K562 (cell line): Measurements from ENCODE around the gene DLGAP1. TPM values are rescaled to one million over a fixed set of nuclear protein-coding genes. Genes with fewer than 3 reads are reported as not detected.

Experiments used
- ARID2 ChIP-seq: fragments of 450-650 bp; IDR thresholded peaks from 2 replicates; pipeline ENCODE4 v1.6.1; 2017; ENCODE audit warnings: antibody characterized with exemption, mild to moderate bottlenecking
- BHLHE40 ChIP-seq: IDR thresholded peaks from 2 replicates; pipeline ENCODE4 v1.6.1; 2011; ENCODE audit warnings: low read length, improper control_type of control experiment
- ETV1 ChIP-seq: fragments of 450-650 bp; conservative IDR thresholded peaks from 2 replicates; pipeline ENCODE4 v1.6.1; 2016; ENCODE audit warnings: missing genetic modification characterization, control low read depth, low read depth, missing compliant biosample characterization
- EZH2 ChIP-seq: IDR thresholded peaks from 2 replicates; pipeline ENCODE4 v1.6.1; 2012; ENCODE audit warnings: low read depth, mild to moderate bottlenecking, inconsistent platforms, low read length, borderline replicate concordance
- GMEB1 ChIP-seq: fragments of 250-450 bp; sonication (Bioruptor Pico); IDR thresholded peaks from 2 replicates; pipeline ENCODE4 v1.4.0; 2020; ENCODE audit warnings: mild to moderate bottlenecking
- GTF2E2 ChIP-seq: fragments of 200-800 bp; sonication (Bioruptor generic); IDR thresholded peaks from 2 replicates; pipeline ENCODE4 v1.6.1; 2016; ENCODE audit warnings: missing genetic modification characterization, missing compliant biosample characterization
- HDAC8 ChIP-seq: fragments of 450-650 bp; IDR thresholded peaks from 2 replicates; pipeline ENCODE4 v1.6.1; 2016; ENCODE audit warnings: mild to moderate bottlenecking, missing genetic modification characterization, moderate library complexity, missing compliant biosample characterization
- KLF10 ChIP-seq: fragments of 250-450 bp; sonication (Bioruptor Pico); IDR thresholded peaks from 2 replicates; pipeline ENCODE4 v1.6.1; 2021; ENCODE audit warnings: matching md5 sums
- KLF13 ChIP-seq: fragments of 450-650 bp; IDR thresholded peaks from 2 replicates; pipeline ENCODE4 v1.6.1; 2016; ENCODE audit warnings: missing genetic modification characterization, low read depth, mild to moderate bottlenecking, missing compliant biosample characterization, moderate library complexity, borderline replicate concordance
- MCM3 ChIP-seq: fragments of 450-650 bp; IDR thresholded peaks from 2 replicates; pipeline ENCODE4 v1.6.1; 2016
- MYNN ChIP-seq, 2 experiments: sonication (generic); formaldehyde crosslinking in 1 of 2; IDR thresholded peaks; 2 replicates each; pipeline versions ENCODE4 v1.5.0 to v1.6.1; 2016 to 2020; ENCODE audit warnings: antibody characterized with exemption in 1 of 2, missing genetic modification reagents in 1 of 2
- NEUROD1 ChIP-seq: fragments of 150-350 bp; IDR thresholded peaks from 2 replicates; pipeline ENCODE4 v1.6.1; 2014; ENCODE audit warnings: borderline replicate concordance, low read length, low read depth; ENCODE audit not compliant: partially characterized antibody
- POLR2G ChIP-seq: fragments of 200-400 bp; formaldehyde crosslinking; IDR thresholded peaks from 2 replicates; pipeline ENCODE4 v1.6.1; 2017; ENCODE audit warnings: low read depth, mild to moderate bottlenecking, antibody characterized with exemption, low read length, moderate library complexity
- POLR2H ChIP-seq: IDR thresholded peaks from 2 replicates; pipeline ENCODE4 v1.6.1; 2016; ENCODE audit warnings: missing genetic modification characterization, low read depth, mild to moderate bottlenecking, control low read depth, missing compliant biosample characterization, moderate library complexity
- RREB1 ChIP-seq: fragments of 250-450 bp; sonication (Bioruptor Pico); IDR thresholded peaks from 2 replicates; pipeline ENCODE4 v1.4.0; 2020
- SPI1 ChIP-seq: IDR thresholded peaks from 2 replicates; pipeline ENCODE4 v1.6.1; 2011; ENCODE audit warnings: low read depth, low read length, control low read depth, borderline replicate concordance
- TRIM28 ChIP-seq: fragments of 450-650 bp; IDR thresholded peaks from 2 replicates; pipeline ENCODE4 v1.6.1; 2017
- ZBTB33 ChIP-seq: sonication (generic); formaldehyde crosslinking; IDR thresholded peaks from 2 replicates; pipeline ENCODE4 v1.8.1; 2023; ENCODE audit warnings: mild to moderate bottlenecking, missing genetic modification reagents
- ZKSCAN3 ChIP-seq: fragments of 250-450 bp; sonication (Bioruptor Pico); IDR thresholded peaks from 2 replicates; pipeline ENCODE4 v1.4.0; 2020
- ZNF583 ChIP-seq: fragments of 250-450 bp; sonication (Bioruptor Pico); IDR thresholded peaks from 2 replicates; pipeline ENCODE4 v1.4.0; 2020
- polyA plus RNA-seq, 8 experiments: library from polyadenylated mRNA; depleted of rRNA in 4 of 8; stranded (reverse) in 5 of 8; unstranded in 3 of 8; fragments of >200 nt; fragmentation: Nextera tagmentation in 2 of 8; fragmentation: Illumina TruSeq in 1 of 8; extraction: Ambion mirVana in 2 of 8; extraction: Trizol in 1 of 8; gene quantifications; 2 replicates each; pipeline versions ENCODE4 v1.2.1 to v1.2.3, GENCODE V29; 2011 to 2014; ENCODE audit warnings: inconsistent platforms in 1 of 8, missing spikeins in 1 of 8
- total RNA-seq, 7 experiments: library from RNA; depleted of rRNA in 6 of 7; stranded (reverse); fragments of >200 nt in 6 of 7; fragmentation: Illumina TruSeq in 2 of 7; extraction: Trizol in 2 of 7; gene quantifications; 2 replicates each; pipeline versions ENCODE4 v1.2.1 to v1.2.3, GENCODE V29; 2011 to 2021; ENCODE audit warnings: low replicate concordance in 1 of 7

The DLGAP1 gene
- total and polyA plus RNA-seq, 9 of the 15 experiments (the other 6 are each of a cell fraction or from before 2014, with no cell fraction given), result 0.04 to 0.22 (median 0.08) TPM

- no peak for TF ChIP-seq ZBTB33
- TF ChIP-seq MCM3, result no peak
- TF ChIP-seq HDAC8 (tag), result no peak
- 0 out of 2 replicates have a peak, but pooled peaks have one; percentile 36 for TF ChIP-seq KLF13 (tag)
- TF ChIP-seq NEUROD1, result peak; percentile 58
- TF ChIP-seq ZNF583 (CRISPR knock-in tag), result no peak
- peak; percentile 86 for TF ChIP-seq ETV1 (tag)
- no peak for TF ChIP-seq RREB1 (CRISPR knock-in tag)
- peak; percentile 84 for TF ChIP-seq POLR2G
- TF ChIP-seq SPI1, result no peak
- TF ChIP-seq POLR2H, result no peak
- TF ChIP-seq MYNN (IDR thresholded peaks at IDR 0.05), result 0 out of 2 replicates have a peak, but pooled peaks have one; percentile 27
- TF ChIP-seq MYNN (CRISPR knock-in tag; IDR thresholded peaks at IDR 0.05), result no peak
- TF ChIP-seq EZH2, result no peak
- no peak for TF ChIP-seq ZKSCAN3 (CRISPR knock-in tag)
- no peak for TF ChIP-seq GTF2E2 (tag)
- TF ChIP-seq TRIM28, result no peak
- TF ChIP-seq BHLHE40, result peak; percentile 3; the same call in 1 of the 2 replicates
- TF ChIP-seq GMEB1 (CRISPR knock-in tag), result no peak; the same call in 1 of the 2 replicates
- no peak for TF ChIP-seq ARID2
- TF ChIP-seq KLF10, result 0 out of 2 replicates have a peak, but pooled peaks have one; percentile 76
These were observed 1006.1 kb downstream of the DLGAP1 start (continued) for GRCh38 chr18:3448838-3449511.
